Naive thymus-derived CD4-positive, alpha-beta T cell (primary cell): ENCODE results near the gene TNFAIP8L1. TPM values are rescaled to one million over a fixed set of nuclear protein-coding genes. Genes with fewer than 3 reads are reported as not detected.

Source experiments
- ATAC-seq: fragments of 150-1000 bp; cut with Tn5 transposase; 2 replicates; pipeline ENCODE4 v1.10.0; 2021; ENCODE audit warnings: mild to moderate bottlenecking, moderate library complexity
- CTCF ChIA-PET: fragments of 350-600 bp; sonication (Branson Sonifier 250); formaldehyde crosslinking; loops from one replicate; lab custom pipeline; 2021; ENCODE audit warnings: antibody characterized with exemption; lab: Charles Lee
- POLR2A ChIA-PET: fragments of 350-600 bp; sonication (Branson Sonifier 250); formaldehyde crosslinking; loops from one replicate; lab custom pipeline; 2021; ENCODE audit warnings: antibody characterized with exemption, inconsistent platforms; lab: Charles Lee
- DNase-seq, 9 donors: peaks; one replicate each; pipeline versions ENCODE4 v3.0.0 to v3.0.0-alpha.2; 2020 to 2022; ENCODE audit warnings: mixed read lengths in 1 of 9
- H3K27ac ChIP-seq: one replicate; pipeline ENCODE4 v1.7.0; 2013; ENCODE audit warnings: mild to moderate bottlenecking, low read depth, low read length, moderate library complexity
- H3K27me3 ChIP-seq, 2 donors: one replicate each; pipeline ENCODE4 v1.7.0; 2013; ENCODE audit warnings: low read length in 2 of 2, mild to moderate bottlenecking in 2 of 2, moderate library complexity in 2 of 2; ENCODE audit not compliant: control insufficient read depth in 2 of 2, insufficient read depth in 2 of 2
- H3K36me3 ChIP-seq, 3 experiments: 1 replicate in 2 of 3; 2 replicates in 1 of 3; pipeline ENCODE4 v1.7.0; 2013; ENCODE audit warnings: low read length in 3 of 3, mild to moderate bottlenecking in 3 of 3, moderate library complexity in 1 of 3; ENCODE audit not compliant: insufficient read depth in 3 of 3, control insufficient read depth in 2 of 3
- H3K4me1 ChIP-seq, 2 donors: one replicate each; pipeline ENCODE4 v1.7.0; 2013; ENCODE audit warnings: low read length in 2 of 2, mild to moderate bottlenecking in 2 of 2, moderate library complexity in 1 of 2; ENCODE audit not compliant: control insufficient read depth in 2 of 2, insufficient read depth in 2 of 2
- H3K4me3 ChIP-seq: 2 replicates; pipeline ENCODE4 v1.7.0; 2013; ENCODE audit warnings: mild to moderate bottlenecking, low read length
- H3K9me3 ChIP-seq, 3 experiments: 1 replicate in 2 of 3; 2 replicates in 1 of 3; pipeline ENCODE4 v1.7.0; 2013; ENCODE audit warnings: low read length in 3 of 3; ENCODE audit not compliant: control insufficient read depth in 2 of 3
- H3K27ac Mint-ChIP-seq, 9 donors: one replicate each; pipeline ENCODE4 v1.8.0; 2020 to 2022; ENCODE audit warnings: mixed read lengths in 9 of 9, mild to moderate bottlenecking in 8 of 9, moderate library complexity in 5 of 9, inconsistent platforms in 2 of 9
- H3K27me3 Mint-ChIP-seq, 5 donors: one replicate each; pipeline ENCODE4 v1.8.0; 2021 to 2022; ENCODE audit warnings: mixed read lengths in 5 of 5, mild to moderate bottlenecking in 1 of 5
- H3K36me3 Mint-ChIP-seq, 5 donors: one replicate each; pipeline ENCODE4 v1.8.0; 2020 to 2022; ENCODE audit warnings: mixed read lengths in 5 of 5, mild to moderate bottlenecking in 3 of 5, inconsistent platforms in 1 of 5
- H3K4me1 Mint-ChIP-seq, 7 donors: one replicate each; pipeline ENCODE4 v1.8.0; 2020 to 2022; ENCODE audit warnings: mixed read lengths in 7 of 7, mild to moderate bottlenecking in 3 of 7, inconsistent platforms in 1 of 7
- H3K4me3 Mint-ChIP-seq, 10 donors: one replicate each; pipeline ENCODE4 v1.8.0; 2020 to 2022; ENCODE audit warnings: mild to moderate bottlenecking in 10 of 10, mixed read lengths in 10 of 10, moderate library complexity in 6 of 10, inconsistent platforms in 2 of 10
- H3K9me3 Mint-ChIP-seq, 11 donors: one replicate each; pipeline ENCODE4 v1.8.0; 2020 to 2022; ENCODE audit warnings: mixed read lengths in 11 of 11, mild to moderate bottlenecking in 4 of 11, inconsistent platforms in 1 of 11, moderate library complexity in 1 of 11
- intact Hi-C, 2 donors: fragments of 100-400 bp; cut with micrococcal nuclease; formaldehyde crosslinking; loops; one replicate each; pipeline ENCODE4 v1.15.1; 2023
- polyA plus RNA-seq, 2 donors: library from polyadenylated mRNA; unstranded; fragments of 300-500 nt; fragmentation: Illumina TruSeq; gene quantifications; one replicate each; pipeline ENCODE4 v1.2.3, GENCODE V29; 2021
- total RNA-seq, 6 experiments: library from RNA in 5 of 6; stranded (reverse) in 5 of 6; gene quantifications; 1 replicate in 5 of 6; 2 replicates in 1 of 6; pipeline ENCODE4 v1.2.3 and lab custom pipeline; 2021 to 2026

The TNFAIP8L1 gene
- total and polyA plus RNA-seq, 7 experiments from 2014 or later: 8.0 to 22.4 (median 20.5) TPM

DNA sequence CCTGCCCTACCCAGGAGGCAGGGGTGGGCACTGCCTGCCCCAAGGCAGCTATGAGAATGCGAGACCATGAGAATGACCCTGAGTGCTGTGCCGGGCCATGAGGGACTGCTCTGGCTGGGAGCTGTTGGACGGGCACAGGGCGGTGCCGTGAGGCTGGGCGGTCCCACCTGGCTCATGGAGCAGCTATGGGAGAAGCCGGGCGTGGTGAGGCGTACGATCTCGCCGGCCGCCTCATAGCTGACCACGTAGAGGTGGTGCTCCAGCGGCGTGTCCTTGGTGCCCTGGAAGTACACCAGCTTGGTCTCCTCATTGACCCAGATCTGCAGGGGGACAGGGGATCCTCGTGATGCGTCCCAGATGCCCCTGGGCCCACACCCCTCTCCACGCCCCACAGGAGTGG, 50.1 kb downstream of the TNFAIP8L1 start:
- intact Hi-C loops: no loop called here
- Histone ChIP-seq H3K36me3 (peaks cover 6 to 93% (median 7%) of the 10 kb centered on the region in 3 experiments), H3K4me3 (no peak overlapping the region), H3K4me1 (no peaks in the 10 kb centered on the region), H3K27ac (no peak overlapping the region), H3K9me3 (no peaks in the 10 kb centered on the region), H3K27me3 (no peaks in the 10 kb centered on the region)
- Mint-ChIP-seq H3K27ac (no peak overlapping the region), H3K4me1 (no peaks in the 10 kb centered on the region), H3K9me3 (peaks cover 0 to 3% (median 0%) of the 10 kb centered on the region in 11 donors), H3K4me3 (peak overlapping the region in 1 of 10 donors; percentile 26), H3K36me3 (peaks cover 4 to 22% (median 9%) of the 10 kb centered on the region in 5 donors), H3K27me3 (no peaks in the 10 kb centered on the region)
- ChIA-PET CTCF (no interaction called here), POLR2A (no interaction called here)
- DNase-seq: no peak
- ATAC-seq: no peak

DNA sequence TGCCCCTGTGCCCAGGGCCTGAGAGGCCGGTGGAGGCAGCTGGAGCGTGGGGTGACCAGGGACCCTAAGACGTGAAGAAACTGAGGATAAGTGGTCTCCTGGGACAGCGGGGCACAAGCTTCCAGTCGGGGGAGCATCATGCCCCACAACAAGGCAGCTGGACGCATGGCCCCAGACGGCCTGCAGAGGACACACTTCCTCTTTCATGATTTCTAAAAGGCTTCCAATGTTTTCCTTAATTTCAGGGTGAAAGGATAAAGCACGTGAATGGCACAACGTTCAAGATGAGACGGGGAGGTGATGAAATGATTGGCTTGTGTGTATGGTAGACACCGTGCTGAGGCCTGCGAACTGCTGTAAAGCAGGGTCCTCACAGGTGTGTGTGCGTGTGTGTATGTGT, 51.0 kb downstream of the TNFAIP8L1 start:
- Mint-ChIP-seq H3K4me3 (no peak overlapping the region), H3K36me3 (peaks cover 5 to 26% (median 10%) of the 10 kb centered on the region in 5 donors), H3K4me1 (peaks cover 0 to 2% (median 0%) of the 10 kb centered on the region in 7 donors), H3K27me3 (no peaks in the 10 kb centered on the region), H3K9me3 (peaks cover 0 to 2% (median 0%) of the 10 kb centered on the region in 11 donors), H3K27ac (peak overlapping the region in 1 of 9 donors; percentile 57)
- peaks cover 10 to 93% (median 13%) of the 10 kb centered on the region in 3 experiments for H3K36me3 ChIP-seq
- ChIA-PET POLR2A (no interaction called here), CTCF (no interaction called here)
- DNase-seq: no peak
- intact Hi-C loops: no loop called here
- H3K4me3 ChIP-seq: no peak overlapping the region
- H3K4me1 ChIP-seq: no peaks in the 10 kb centered on the region
- H3K27me3 ChIP-seq: no peaks in the 10 kb centered on the region
- H3K27ac ChIP-seq: no peak overlapping the region
- no peak for ATAC-seq
- no peaks in the 10 kb centered on the region for H3K9me3 ChIP-seq

- Histone ChIP-seq H3K27ac (no peak overlapping the region), H3K27me3 (no peaks in the 10 kb centered on the region), H3K4me3 (no peak overlapping the region), H3K36me3 (peaks cover 10 to 93% (median 14%) of the 10 kb centered on the region in 3 experiments), H3K9me3 (no peaks in the 10 kb centered on the region), H3K4me1 (no peaks in the 10 kb centered on the region)
- Mint-ChIP-seq H3K36me3 (peaks cover 5 to 31% (median 10%) of the 10 kb centered on the region in 5 donors), H3K27me3 (no peaks in the 10 kb centered on the region), H3K4me1 (peaks cover 0 to 2% (median 0%) of the 10 kb centered on the region in 7 donors), H3K4me3 (no peak overlapping the region), H3K9me3 (peaks cover 0 to 2% (median 0%) of the 10 kb centered on the region in 11 donors), H3K27ac (no peak overlapping the region)
- ChIA-PET CTCF (no interaction called here), POLR2A (no interaction called here)
- ATAC-seq: no peak
- intact Hi-C loops: no loop called here
- DNase-seq: no peak
Measured at GRCh38 chr19:4691373-4691772, 52.1 kb downstream of the TNFAIP8L1 start.

- Mint-ChIP-seq H3K27me3 (no peaks in the 10 kb centered on the region), H3K36me3 (peaks cover 5 to 33% (median 8%) of the 10 kb centered on the region in 5 donors), H3K27ac (no peak overlapping the region), H3K4me1 (peaks cover 0 to 2% (median 0%) of the 10 kb centered on the region in 7 donors), H3K4me3 (no peak overlapping the region), H3K9me3 (peaks cover 0 to 2% (median 0%) of the 10 kb centered on the region in 11 donors)
- Histone ChIP-seq H3K4me1 (no peaks in the 10 kb centered on the region), H3K36me3 (peaks cover 10 to 93% (median 18%) of the 10 kb centered on the region in 3 experiments), H3K9me3 (no peaks in the 10 kb centered on the region), H3K4me3 (no peak overlapping the region), H3K27me3 (no peaks in the 10 kb centered on the region), H3K27ac (no peak overlapping the region)
- DNase-seq (no peak), ATAC-seq (no peak)
- ChIA-PET POLR2A (no interaction called here), CTCF (no interaction called here)
- intact Hi-C loops: no loop called here
Measured at GRCh38 chr19:4692251-4693077, 53.1 kb downstream of the TNFAIP8L1 start.

DNA sequence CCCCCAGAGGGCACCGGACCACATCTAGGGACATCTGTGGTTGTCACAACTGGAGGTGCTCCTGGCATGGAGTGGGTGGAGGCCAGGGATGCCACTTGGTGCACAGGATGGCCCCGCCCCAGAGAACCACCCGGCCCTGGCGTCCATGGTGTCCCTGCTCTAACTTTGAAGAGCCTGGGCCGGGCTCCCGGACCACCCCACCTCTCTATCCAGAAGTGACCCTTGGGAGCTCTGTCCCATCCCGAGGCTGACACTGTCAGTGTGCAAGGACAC, 53.7 kb downstream of the TNFAIP8L1 start:
- no peak for DNase-seq
- POLR2A ChIA-PET: no interaction called here
- Mint-ChIP-seq H3K36me3 (peaks cover 5 to 38% (median 8%) of the 10 kb centered on the region in 5 donors), H3K4me1 (peaks cover 0 to 2% (median 0%) of the 10 kb centered on the region in 7 donors), H3K4me3 (no peak overlapping the region), H3K27ac (no peak overlapping the region), H3K9me3 (peaks cover 0 to 2% (median 0%) of the 10 kb centered on the region in 11 donors), H3K27me3 (no peaks in the 10 kb centered on the region)
- Histone ChIP-seq H3K27ac (no peak overlapping the region), H3K9me3 (no peaks in the 10 kb centered on the region), H3K4me3 (no peak overlapping the region), H3K36me3 (peaks cover 10 to 96% (median 18%) of the 10 kb centered on the region in 3 experiments), H3K4me1 (no peaks in the 10 kb centered on the region), H3K27me3 (no peaks in the 10 kb centered on the region)
- ATAC-seq: no peak
- intact Hi-C loops: no loop called here
- CTCF ChIA-PET: no interaction called here

GRCh38 chr19:4693471-4694121, 54.3 kb downstream of the TNFAIP8L1 start:
- intact Hi-C loops: no loop called here

More at GRCh38 chr19:4693471-4694121, 54.3 kb downstream of the TNFAIP8L1 start:
- ATAC-seq (no peak), DNase-seq (no peak)
- Histone ChIP-seq H3K36me3 (peaks cover 10 to 96% (median 18%) of the 10 kb centered on the region in 3 experiments), H3K27ac (no peak overlapping the region), H3K4me3 (no peak overlapping the region), H3K9me3 (no peaks in the 10 kb centered on the region), H3K27me3 (no peaks in the 10 kb centered on the region), H3K4me1 (no peaks in the 10 kb centered on the region)
- H3K27ac Mint-ChIP-seq: no peak overlapping the region
- peaks cover 0 to 2% (median 0%) of the 10 kb centered on the region in 7 donors for H3K4me1 Mint-ChIP-seq
- H3K4me3 Mint-ChIP-seq: peak overlapping the region in 1 of 10 donors; percentile 18
- POLR2A ChIA-PET: no interaction called here
- no peaks in the 10 kb centered on the region for H3K27me3 Mint-ChIP-seq
- CTCF ChIA-PET: no interaction called here
- H3K36me3 Mint-ChIP-seq: peaks cover 5 to 38% (median 9%) of the 10 kb centered on the region in 5 donors
- peaks cover 0 to 2% (median 0%) of the 10 kb centered on the region in 11 donors for H3K9me3 Mint-ChIP-seq
